ENCODE data around the gene SLC35A4.

- TF ChIP-seq CTCF (IDR thresholded peaks at IDR 0.05) (no peak), POLR2AphosphoS5 (IDR thresholded peaks at IDR 0.05) (no peak), POLR2A (IDR thresholded peaks at IDR 0.05) (no peak), EP300 (IDR thresholded peaks at IDR 0.05) (no peak)
Measured at GRCh38 chr5:140594169-140594568, 29.5 kb downstream of the SLC35A4 start.
